22Rv1 (cell line): ENCODE data around the gene MTMR8.

ENCODE experiments used
- ZFX ChIP-seq: fragments of 450-650 bp; IDR thresholded peaks from 2 replicates; pipeline ENCODE4 v1.6.1; 2017; ENCODE audit warnings: antibody characterized with exemption, borderline replicate concordance
- TF ChIP-seq, protein P1 (sequence below): fragments of 450-650 bp; IDR thresholded peaks from 2 replicates; pipeline ENCODE4 v1.5.1; 2017; ENCODE audit warnings: mild to moderate bottlenecking

DNA sequence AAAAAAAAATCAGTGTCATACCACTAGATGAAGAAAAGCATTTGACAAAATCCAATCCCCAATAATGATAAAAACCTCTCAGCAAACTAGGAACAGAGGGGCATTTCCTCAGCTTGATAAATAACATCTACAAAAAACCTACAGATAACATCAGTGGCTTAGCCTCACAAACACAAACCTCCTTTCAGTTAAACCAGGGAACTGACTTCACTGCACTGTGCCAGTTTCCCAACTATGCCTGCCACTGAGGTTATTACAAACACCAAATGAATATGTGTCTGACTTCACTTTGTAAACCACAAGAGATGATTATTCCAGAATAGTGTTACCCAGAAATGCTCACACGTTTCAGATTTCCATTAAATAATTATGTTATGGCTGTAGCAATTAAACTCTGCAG, 15.3 kb downstream of the MTMR8 start:
- TF ChIP-seq, protein P1, sequence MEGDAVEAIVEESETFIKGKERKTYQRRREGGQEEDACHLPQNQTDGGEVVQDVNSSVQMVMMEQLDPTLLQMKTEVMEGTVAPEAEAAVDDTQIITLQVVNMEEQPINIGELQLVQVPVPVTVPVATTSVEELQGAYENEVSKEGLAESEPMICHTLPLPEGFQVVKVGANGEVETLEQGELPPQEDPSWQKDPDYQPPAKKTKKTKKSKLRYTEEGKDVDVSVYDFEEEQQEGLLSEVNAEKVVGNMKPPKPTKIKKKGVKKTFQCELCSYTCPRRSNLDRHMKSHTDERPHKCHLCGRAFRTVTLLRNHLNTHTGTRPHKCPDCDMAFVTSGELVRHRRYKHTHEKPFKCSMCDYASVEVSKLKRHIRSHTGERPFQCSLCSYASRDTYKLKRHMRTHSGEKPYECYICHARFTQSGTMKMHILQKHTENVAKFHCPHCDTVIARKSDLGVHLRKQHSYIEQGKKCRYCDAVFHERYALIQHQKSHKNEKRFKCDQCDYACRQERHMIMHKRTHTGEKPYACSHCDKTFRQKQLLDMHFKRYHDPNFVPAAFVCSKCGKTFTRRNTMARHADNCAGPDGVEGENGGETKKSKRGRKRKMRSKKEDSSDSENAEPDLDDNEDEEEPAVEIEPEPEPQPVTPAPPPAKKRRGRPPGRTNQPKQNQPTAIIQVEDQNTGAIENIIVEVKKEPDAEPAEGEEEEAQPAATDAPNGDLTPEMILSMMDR = no peak
- no peak for TF ChIP-seq ZFX
